Suppressor macrophage (primary cell): ENCODE data around the gene NEB.

ENCODE experiments used
- DNase-seq, 4 experiments: peaks; one replicate each; pipeline ENCODE4 v3.0.0-alpha.2; 2020 to 2022

NEB gene

GRCh38 chr2:151691631-151692030 is 42.6 kb downstream of the NEB start:
- no peak for DNase-seq

DNA sequence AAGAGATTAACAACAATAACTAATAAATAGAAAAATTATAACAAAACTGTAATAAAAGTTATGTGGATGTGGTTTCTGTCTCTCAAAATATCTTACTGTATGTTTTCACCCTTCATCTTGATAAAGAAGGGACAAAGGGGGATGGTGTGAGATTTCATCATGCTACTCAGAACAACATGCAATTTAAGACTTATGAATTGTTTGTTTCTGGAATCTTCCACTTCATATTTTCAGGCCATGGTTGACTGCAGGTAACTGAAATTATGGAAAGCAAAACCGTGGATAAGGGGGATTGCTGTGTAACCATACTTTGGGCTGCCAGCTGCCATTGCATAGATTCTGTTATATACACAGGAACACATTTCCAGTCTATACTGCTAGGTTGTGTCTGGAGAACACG is 45.6 kb downstream of the NEB start:
- no peak for DNase-seq

- DNase-seq: no peak
Observed at GRCh38 chr2:151682459-151683003, 51.7 kb downstream of the NEB start.

- peak; percentile 49 to 63 (median 58) for DNase-seq
Observed at GRCh38 chr2:151681051-151681450, 53.2 kb downstream of the NEB start.

DNA sequence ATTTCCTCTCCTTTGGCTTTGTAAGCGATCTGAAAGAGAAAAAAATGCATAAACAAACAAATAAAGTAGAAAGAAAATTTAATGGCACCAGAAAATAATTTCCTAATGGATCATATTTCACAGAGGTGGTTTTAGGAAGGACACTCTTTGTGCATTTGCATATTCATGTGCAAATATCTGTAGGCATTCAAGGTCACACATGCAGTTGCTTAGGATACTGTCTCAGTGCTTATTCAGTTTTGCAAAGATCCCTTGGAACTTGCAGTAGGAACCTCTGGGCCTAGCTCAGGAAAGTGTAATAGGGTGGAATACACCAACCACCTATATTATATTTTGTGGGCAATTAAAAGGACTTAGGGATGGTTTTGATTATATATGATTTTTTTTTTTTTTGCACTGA is 54.3 kb downstream of the NEB start:
- no peak for DNase-seq

DNA sequence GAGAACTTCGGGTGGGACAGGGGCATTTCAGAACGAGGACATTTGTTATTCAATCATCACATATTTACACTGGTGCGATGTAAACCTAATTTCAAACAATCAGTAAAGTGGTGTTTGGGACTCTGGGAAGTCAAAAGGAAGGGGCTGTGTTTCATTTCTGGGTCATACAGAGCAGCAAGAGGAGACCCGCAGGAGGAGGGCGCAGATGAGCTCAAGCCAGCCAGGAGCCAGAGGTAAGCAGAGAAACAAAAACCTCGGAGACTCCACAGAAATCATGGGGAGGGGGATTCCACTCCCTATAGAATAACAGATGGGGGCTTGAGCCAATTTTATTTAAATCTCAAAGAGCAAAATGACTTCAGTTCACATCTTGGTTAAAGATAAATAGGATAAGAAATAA is 55.4 kb downstream of the NEB start:
- no peak for DNase-seq

GRCh38 chr2:151673016-151673415 is 61.3 kb downstream of the NEB start:
- no peak for DNase-seq

DNA sequence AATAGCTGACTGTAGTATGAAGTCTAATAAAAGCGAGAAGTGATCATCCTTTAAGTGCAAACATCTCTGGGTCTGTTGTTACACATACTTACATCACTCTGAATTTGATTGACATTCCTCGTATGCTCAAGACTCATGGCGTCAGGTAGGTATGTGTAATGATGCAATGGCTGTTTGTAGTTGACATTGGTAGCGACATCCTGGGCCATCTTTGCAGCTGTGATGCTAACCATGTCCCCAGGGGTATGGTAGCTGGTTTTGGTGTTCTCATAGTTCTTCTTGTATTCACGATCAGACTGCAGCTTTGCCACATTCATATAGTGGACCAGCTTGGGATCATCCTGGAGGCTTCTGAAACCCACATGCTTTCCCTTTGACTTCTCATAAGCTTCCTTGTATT is 62.0 kb downstream of the NEB start:
- DNase-seq: no peak

GRCh38 chr2:151670846-151671597 is 63.3 kb downstream of the NEB start:
- no peak for DNase-seq

- no peak for DNase-seq
Observed at GRCh38 chr2:151670346-151670745, 63.9 kb downstream of the NEB start.

DNA sequence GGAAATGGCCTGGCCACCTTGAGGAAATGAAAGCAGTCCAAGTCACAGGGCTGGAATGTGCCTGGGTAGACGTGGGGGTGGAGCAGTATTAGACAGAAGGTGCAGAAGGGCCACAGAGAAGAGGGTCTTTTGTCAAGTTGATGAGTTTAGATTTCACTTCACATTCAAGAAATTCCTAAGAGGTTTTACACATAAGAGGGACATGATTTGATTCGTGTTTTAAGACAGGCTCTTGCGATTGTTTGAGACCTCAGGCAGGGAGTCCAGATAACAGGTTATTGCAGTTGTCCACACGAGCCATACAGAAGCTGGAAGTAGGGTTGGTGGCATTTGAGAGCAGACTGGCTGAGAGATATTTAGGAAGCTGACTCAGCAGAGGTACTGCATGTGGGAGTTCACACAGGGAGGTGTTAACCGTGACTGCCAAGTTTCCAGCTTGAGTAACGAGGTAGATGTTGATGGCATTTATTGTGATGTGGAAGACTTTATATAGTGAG is 64.6 kb downstream of the NEB start:
- no peak for DNase-seq

DNA sequence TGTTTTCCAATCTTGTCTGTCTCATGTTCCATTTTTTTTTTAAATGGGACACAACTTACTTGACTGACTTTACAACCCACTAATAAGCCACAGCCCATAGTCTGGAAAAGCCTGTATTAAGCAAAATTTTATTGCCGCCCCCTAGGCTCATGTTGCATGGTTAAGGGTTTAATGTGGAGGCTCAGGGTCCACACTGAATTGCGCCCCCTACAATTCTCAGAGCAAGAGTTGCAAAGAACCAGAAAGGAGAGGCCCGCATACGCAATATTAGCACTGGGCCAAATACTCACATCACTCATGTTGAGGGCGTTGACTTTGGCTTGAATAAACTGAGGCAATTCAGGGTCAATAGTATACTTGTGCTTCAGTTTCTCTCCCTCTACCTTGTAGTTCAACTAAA is 65.5 kb downstream of the NEB start:
- DNase-seq: no peak

GRCh38 chr2:151665959-151666358 is 68.3 kb downstream of the NEB start:
- DNase-seq: no peak

GRCh38 chr2:151664520-151664919 is 69.8 kb downstream of the NEB start:
- no peak for DNase-seq

- DNase-seq: no peak
Observed at GRCh38 chr2:151661625-151662024, 72.7 kb downstream of the NEB start.

DNA sequence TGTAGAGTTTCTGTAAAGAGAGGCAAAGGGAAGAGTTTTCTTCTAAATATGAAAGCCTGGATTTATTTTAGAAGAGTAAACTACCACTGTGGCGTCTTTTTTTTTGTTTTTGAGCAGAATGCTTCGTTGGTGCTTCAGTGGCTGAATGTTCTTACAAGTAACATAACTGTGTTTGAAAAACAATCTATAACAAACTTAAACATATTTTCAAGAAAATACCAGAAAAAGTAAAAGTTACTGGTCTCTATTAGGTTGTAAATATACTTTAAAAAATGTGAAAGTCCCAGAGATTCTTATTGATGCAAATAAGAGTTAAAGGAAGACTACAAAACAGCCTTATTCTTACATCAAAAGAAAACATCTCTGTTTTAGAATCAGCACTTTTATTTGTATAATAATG is 76.2 kb downstream of the NEB start:
- no peak for DNase-seq

DNA sequence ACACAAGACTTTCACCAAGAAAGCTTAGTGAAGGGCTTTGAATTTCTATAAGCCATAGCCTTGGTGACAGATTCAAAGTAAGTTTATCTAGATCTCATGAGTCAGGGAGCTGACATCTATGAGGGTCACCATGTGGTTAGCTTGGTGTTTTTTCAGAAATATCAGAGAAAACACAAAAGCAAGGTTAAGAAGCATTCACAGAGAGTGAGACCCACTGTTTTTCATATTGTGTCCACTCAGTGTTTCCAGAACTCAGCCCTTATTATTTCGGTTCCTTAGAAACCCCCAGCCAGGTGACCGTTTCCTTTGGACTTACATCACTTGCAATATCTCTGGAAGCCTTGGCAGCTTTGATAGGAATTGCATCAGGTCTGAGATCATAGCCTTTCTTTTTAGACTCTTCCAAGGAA is 76.6 kb downstream of the NEB start:
- DNase-seq: no peak

GRCh38 chr2:151655663-151656398 is 78.4 kb downstream of the NEB start:
- no peak for DNase-seq

GRCh38 chr2:151654891-151655290 is 79.4 kb downstream of the NEB start:
- no peak for DNase-seq

DNA sequence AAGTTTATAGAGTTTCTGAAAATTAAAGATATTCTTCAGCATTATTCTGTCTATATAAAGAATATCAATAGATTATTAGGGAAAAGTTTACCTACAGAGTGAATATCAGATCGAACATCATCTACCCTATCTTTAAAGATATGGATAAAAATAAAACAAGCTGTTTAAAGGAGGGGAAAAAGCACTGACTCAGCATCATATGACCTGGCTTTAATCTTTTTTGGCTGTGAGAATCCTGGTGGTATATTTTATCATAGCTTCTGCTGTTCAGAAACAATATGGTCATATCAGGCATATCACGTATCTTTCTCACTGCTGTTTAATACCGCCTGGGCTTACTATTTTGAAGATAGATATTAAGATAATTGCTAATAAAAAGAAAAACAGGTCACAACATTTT is 80.2 kb downstream of the NEB start:
- no peak for DNase-seq

GRCh38 chr2:151651274-151651673 is 83.0 kb downstream of the NEB start:
- no peak for DNase-seq

DNA sequence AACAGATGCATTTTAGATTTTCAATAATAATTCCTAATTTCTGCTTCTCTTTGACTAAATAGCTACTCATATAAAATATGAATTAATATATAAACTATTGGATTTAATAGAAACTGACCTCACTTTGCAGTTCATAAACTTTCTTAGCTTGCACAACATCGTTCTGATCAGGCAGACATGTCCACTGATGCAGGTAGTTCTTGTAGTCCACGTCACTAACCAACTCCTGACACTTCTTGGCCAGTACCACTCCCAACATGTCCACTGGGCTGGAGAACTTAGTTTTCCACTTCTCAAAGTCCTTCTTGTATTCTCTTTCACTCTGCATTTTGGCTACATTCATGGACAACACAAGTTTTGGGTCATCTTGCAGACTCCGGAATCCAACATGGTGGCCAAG is 83.8 kb downstream of the NEB start:
- no peak for DNase-seq

DNA sequence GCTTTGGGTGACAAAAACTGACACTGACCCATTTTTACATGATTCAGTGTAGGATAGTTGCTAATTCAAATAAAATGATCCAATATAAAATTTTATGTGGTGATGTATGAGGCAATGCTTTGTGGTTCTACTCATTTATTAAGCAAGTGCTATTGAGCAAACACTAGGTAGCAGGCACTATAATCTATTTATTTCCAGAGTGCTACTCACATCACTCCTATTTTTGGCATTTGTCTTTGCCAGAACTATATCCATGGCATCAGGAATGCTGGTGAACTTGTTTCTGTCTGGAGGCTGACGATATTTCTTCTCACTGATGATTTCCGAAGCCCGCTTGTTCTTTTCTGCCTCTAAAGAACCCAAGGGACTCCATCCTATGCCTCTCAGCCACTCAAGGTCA is 84.3 kb downstream of the NEB start:
- no peak for DNase-seq

DNA sequence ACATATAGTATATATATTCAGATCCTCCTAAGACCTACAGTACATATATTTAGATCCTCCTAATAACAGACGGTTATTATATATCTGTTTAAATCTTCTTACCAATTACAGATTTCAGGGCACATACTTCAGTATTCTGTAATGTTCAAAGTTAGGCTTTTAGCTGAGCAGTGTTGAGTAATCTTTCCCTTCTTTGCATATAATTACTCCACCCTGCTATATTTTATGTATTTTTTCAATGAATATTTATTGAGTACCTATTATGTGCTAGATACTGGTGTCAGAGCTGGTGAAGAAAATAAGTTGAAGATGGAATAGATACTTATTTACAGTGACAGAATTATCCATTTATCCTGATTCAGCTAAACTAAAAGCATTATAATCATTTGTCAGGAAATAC is 84.9 kb downstream of the NEB start:
- DNase-seq: no peak
